GM21381 (cell line): ENCODE data around the gene OPCML.

Experiments
- ATAC-seq: cut with Tn5 transposase; IDR thresholded peaks from one replicate; pipeline ENCODE4 v1.9.1; 2021; ENCODE audit warnings: mild to moderate bottlenecking, moderate library complexity; ENCODE audit not compliant: unreplicated experiment

OPCML gene

DNA sequence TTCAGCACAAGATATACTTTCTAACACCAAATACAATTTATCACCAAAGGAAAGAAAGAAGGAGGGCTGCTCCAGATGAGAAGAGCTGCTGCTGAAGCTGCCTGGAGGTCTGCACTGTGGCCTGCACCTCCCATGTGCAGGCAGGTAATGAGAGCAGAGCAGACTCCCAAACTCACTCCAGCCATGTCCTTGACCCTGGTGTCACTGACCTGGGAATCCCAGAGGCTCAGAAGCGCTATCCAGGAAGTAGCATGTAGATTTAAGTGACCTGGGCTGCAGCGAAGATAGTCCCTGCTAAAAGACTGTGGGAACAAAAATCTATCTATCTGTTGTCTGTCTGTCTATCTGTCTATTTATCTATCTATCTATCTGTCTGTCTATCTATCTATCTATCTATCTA lies 816.3 kb downstream of the OPCML start:
- no peak for ATAC-seq

DNA sequence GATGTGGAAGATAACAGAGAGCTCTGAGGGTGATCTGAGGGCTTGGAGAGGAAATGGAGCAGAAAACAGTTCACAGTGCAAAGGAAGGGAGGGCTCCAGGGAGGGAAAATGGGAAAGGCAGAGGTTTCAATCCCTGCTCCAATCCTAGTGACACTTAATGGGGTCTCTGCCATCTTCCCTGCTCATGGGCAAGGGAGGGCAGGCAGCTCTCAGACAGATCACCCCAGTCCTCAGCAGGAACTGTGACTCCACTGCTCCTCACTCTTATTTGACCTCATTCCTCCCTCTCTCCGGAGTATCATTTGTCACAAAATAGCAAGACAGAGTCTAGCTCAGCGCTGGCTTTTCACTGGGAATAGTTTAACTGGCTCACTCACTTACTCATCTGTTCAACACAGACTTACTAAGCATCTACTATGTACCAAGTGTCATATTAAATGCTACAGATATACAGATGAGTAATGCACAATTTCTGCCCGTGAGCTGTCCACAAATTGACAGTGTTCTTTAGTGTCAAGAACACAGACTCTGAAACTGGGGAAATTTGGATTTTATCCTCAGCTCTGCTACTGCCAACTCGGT lies 817.4 kb downstream of the OPCML start:
- ATAC-seq, result no peak

DNA sequence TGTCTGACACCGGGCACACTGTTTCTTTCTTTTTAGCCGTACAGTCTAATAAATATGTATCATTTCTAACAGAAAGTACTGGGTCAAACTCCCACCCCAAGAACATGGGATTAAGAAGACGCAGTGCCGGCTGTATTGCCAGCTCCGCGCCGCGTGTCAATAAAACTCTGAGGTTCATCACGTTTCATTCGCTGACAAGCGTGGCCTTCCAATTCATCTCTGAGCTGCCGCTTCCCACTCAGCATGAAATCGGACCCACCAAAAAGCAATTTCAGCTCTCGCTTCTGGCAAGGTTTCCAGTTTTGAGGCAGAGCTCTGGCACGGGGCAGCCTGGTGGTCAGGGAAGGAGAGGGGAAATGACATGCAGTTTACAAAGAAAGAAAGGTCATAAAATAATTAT lies 819.8 kb downstream of the OPCML start:
- no peak for ATAC-seq

DNA sequence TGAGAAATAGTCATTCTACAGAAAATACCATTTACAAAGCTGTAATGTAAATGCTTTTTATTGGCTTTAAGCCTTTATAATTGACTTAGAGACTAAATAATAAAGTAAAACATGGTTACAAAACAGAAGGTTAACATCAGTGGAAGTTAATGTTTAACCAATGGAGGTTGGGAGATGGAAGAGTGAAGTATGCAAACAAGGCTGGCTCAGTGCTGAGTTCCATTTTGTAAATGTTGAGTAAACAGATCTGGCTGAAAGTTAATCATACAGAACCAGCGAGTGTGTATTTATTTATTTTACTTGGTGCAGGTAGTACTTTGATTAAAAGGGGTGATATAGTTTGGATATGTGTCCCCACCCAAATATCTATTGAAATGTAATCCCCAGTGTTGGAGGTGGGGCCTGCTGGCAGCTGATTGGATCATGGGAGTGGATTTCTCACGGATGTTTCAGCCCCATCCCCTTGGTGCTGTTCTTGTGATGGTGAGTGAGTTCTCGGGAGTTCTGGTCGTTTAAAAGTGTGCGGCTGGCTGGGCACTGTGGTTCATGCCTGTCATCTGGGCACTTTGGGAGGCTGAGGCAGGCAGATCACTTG lies 827.4 kb downstream of the OPCML start:
- ATAC-seq, result no peak

DNA sequence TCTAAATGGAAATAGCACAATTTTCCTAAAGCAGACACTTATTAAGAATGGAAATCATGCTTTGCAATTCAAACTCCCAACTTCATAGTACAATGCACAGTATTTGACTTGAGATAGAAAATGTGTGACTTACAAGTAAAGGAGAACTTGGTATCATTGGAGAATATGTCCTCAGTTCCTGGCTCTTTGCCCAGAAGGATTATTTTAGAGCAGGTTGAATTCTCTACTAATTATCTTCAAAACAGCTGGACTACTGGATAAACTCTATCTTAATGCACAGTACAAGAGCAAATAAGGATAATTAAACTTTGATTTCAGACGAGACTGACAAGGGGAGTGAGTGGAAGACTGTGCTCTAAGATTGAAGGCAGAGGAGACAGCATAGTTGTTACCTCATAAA lies 839.4 kb downstream of the OPCML start:
- ATAC-seq, result no peak

DNA sequence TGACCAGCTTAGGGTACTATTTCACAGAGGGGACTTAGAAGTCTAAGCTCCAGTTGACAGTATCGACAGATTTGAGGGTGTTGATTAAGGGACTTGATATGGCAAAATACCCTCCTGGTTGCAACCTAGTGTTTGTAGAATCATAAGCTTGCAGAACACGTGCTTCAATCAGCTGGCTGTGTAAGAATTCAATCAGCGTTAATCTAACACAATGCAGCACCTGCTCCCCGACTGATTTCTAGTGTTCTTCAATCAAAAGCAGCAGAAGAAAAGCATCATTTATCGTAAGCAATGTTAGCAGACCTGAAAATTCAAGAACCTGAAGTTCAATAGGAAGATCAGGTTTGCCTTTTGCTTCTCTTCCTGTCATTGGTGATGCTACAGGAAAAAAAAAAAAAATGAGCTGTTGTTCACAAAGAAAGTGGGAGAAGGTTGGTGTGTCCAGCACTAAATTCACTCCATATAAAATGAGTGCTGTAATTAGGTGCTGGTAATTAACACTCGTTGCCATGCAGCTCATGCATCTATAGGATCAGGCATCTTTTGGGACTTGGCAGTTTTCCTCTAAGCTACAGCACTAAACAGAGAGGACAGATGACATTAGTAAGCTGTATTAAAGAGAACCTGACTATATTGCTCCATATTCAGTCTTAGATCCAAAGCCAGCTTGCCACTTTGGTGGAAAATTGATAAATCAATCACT lies 840.3 kb downstream of the OPCML start:
- no peak for ATAC-seq

DNA sequence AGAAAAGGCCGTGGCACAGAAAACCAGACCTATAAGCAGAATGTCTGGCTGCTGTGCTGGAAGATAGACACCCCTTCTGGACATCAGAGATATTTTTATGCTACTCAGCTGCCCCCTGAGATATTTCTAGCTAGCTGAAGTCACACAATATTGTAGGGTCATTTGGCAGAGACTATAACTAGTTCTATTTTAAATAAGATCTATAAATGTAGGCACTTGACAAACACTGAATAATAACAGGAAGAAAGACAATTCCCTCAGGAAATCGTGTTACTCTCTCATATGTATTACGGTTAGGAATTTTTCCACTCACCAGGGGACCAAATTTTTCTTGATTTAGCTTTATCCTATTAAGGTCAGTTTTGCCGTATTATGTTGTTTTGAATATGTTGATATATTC lies 845.4 kb downstream of the OPCML start:
- no peak for ATAC-seq

DNA sequence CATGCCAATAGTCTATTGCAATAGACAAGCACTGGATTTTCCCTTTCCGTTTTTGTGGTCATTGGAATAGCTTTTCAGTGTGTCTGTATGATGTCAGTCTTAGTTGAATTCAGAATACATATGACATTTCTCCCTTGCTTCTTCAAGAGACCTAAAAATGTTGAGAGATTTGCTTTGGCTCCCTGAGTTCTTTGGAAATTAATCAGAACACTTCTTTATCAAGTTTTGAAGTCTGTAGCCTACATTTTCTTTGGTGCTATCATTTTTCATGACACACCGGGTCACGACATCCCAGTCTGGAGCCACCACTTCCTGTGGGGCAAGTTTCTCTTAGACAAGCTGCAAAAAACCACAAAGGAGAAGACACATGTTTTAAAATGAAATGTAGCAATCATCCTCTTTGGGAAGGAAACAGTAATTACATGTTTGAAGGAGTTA lies 847.1 kb downstream of the OPCML start:
- no peak for ATAC-seq

DNA sequence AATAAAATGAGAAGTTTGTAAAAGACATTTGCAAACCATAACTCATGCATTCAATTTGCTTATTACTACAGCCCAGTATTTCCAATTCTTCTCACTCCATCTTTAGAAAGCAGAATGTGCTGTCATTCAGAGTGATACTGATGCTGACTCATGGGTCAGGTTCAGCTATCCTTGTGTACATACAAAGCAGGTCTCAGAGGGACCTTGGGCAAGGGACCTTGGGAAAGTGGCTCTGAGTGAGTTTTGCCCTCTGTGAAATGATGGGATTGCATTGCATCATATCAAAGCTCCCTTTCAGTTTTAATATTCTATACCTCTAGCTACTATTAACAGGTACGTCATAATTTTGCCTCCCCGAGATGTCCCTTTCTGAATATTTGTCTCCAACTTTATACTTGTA lies 848.7 kb downstream of the OPCML start:
- ATAC-seq, result no peak

DNA sequence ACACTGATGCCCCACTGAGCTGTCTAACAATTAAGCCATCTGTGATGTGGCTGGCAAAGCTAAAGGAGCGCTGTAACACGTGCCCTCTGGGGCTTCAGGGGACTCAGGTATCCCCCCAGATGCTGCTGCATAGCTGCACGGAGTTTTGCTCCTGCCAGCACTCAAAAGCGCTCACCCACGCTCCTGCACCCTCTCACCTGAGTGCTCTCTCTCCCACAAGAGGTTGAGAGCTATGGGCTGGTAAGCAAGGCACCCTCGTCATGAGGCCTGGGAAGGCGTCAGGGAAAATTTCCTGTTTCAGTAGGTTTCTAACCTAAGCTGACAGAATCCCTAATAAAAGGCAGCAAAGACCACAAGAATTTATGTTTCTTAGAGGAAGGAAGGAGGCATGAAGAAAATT lies 850.3 kb downstream of the OPCML start:
- no peak for ATAC-seq

DNA sequence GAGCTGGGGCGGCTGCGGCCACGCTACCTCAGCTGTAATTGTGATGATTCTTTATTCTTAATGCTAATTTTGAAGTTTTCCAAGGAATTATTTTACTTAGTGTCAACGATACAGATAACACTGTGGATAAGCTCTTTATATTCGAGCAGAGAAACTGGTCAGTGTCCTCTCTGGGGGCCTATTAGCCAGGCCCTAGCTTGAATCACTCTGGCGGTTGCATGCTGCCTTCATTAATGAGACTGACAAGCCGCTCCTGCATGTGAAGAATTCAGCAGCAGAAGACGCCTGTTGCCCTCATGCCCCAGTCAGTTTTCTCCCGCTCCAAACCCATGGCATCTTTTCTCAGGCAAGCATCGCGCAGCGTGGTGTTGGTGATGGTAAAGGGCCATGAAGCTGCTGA lies 851.7 kb downstream of the OPCML start:
- no peak for ATAC-seq

DNA sequence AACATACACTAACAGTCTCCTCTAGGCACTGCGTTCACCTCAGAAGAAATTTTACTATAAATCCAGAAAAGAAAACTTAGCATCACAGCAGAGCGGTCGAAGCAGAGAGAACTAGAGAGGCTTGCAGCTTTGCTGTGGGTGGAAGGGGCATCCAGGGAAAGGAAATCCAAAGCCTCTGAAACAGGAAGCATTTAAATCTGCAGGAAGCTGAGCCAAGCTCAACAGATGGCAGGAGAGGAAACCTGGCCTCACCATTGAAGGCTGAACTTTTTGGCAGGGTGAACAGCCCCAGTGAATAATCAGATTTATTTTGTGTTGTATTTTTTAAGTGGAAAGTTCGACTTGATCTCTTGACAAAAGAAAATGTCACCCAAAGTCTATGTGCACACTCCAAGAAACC lies 858.1 kb downstream of the OPCML start:
- no peak for ATAC-seq

DNA sequence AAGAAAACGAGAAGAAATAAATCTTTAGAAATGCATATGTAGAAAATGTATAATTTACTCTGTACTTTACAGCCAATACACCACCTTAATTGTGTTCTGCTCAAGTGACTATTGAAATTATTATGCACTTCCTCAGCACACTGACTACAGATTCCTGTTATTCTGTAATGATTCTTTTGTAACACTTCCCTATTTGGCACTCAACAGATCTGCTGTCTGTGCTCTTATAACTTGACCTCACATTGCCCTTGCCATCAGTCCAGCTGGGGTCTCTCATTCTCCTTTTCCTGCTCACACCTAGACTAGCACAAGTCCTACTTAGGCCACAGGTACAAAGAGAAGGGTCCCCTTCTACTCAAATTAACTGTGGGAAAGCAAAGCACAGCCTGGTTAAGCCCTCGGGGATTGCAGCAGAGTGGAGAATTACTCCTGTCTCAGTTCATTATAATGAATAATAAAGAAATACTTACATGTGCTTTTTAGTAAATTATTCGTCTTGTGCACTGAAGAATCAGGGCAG lies 860.4 kb downstream of the OPCML start:
- ATAC-seq, result no peak

DNA sequence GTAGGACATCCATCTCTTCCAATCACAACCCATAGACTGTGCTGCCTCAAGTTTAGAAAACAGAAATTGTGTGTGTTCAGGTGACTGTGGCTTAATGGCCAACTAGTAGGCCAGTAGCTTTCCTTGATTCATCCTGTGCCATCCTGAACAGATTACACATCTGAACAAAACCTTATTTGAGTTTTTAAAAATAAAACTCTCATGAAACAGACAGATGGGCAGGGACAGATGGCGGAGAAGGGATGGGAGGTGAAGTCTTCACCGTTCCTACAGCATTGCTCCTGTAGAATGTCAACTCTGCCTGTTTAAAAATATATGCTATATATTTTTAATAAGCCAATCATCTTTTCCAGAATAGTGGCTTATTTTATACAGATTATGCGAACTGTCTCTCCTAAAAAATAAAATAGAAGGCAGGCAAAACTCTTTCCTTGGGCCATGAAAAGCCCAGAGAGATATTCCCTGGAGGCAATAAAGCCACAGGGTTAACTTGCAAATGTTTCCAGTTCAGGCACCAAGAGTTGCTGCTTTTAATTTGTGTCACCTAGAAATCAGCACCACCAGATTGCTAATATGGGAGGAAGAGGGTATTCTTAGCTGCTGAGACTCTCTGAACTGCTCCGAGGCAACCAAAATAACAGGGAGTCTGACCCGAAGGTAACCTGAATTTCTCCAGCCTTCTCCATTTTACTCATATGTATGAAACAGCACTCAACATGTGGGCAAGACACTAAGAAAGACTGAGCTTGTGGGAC lies 861.2 kb downstream of the OPCML start:
- ATAC-seq, result no peak

DNA sequence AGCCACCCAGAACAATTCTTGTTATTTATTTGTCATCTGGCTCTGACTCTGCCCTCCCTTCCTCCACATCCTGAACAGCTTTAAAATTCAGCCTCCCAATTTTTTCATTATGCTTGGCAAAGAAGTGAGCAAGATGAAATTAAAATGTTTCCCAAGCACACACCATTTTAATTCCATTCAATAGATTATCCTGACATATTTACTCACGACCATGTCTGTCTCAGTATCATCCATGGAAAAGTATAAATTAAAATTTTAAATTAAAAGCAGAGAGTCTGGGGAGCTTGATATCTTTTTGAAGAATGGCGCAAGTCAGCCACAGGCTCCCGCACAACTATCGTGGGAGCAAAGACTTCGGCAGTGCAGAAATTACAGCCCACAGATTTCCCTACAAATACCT lies 862.4 kb downstream of the OPCML start:
- ATAC-seq, result no peak

DNA sequence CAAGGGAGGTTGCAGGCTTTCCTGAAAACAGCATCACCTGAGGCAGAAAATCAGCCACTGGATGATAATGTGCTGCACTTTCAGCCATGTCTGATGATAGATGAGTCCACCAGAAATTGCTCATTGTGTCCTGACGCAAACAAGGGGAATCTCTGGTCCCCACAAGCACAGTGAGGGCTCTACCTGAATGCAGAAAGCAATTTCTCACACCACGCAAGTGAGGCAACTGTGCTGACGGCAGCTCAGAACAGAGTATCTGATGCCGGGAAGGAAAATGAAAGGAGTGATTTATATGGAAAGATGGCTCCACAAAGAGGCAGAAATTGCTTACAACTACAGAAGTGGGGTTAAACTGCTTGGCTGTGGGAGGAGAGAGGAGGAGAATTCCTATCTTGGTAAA lies 867.1 kb downstream of the OPCML start:
- ATAC-seq, result no peak

DNA sequence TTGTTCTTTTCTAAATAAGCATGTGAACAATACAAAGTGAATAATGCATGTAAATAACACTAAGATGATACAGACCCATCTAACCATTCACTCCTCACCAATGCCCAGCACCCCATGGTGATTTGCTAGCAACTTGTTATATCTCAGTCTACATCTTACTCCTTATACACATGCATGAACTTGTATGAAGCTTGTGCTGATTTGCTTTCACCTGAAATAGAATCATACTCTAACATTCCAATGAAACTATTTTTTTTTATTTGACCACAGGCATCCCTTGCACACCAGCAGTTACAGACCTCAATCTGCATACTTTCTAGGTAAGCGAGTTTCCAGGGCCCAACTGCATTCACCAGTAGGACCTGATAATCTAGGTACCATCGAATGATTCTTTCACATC lies 873.6 kb downstream of the OPCML start:
- no peak for ATAC-seq

DNA sequence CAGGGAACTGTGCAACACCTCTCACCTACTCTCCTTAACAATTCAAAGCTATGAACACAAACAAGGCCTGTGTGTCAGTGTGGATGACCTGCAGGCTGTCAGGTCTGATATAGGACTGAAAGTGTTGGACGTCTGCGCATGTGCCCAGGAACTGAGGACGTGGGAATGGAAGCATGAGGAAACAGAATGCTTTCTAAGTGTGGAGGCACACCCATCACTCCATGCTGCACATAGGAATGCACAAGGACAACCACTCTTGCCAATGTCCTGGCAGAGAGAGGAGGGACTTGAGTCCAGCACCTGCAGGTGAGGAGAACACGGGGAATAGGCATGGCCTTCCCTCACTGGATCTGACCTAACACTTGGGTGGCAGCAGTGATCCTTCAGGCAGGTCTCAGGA lies 874.3 kb downstream of the OPCML start:
- no peak for ATAC-seq

DNA sequence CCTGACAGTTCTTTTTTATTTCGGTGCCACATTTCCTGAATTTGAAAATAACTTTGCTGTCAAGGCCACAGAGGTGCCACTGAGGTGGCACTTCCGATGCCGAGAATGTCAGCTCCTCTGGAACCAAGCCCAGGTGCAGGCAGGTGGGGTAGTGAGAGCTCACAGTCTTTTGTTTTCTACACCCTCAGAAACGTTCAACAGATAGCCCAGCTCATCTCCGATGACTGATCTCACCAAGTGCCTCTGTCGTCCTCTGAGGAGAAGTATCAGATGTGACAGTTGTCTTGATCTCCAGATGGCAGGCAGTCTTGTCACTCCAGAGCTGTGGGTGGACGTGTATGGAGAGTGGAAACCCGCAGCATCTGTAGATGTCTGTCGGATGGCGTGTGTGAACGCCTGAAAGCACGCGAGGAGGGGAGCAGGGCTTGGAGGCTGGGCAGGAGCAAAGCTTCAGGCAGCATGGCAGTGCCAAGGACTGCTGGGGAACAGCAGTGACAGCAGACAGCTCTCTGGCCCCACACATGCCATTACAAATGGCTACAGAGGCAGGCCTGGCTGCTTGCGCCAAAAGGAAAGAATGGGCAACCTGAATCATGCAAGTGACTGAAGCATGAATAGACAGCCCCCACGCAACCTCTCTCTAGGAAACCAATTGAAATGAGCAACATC lies 877.0 kb downstream of the OPCML start:
- no peak for ATAC-seq

DNA sequence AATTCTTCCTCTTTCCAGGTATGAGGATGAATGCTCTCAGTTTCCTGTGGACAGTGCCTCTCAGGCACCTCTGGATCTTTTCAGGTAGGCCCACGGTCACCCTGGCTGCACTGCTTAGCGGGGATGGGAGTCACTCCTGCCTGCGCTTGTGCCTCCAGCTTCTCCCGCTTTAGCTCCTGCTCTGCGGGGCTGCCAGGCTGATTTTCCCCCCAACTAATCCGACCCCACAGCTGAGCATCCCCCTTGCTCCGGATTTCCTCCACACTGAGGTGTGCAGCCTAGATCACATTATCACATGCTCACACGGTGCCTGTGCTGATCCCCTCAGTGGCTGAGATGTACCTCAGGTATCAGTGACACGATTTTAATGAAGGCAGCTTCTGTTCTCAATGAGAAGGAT lies 879.1 kb downstream of the OPCML start:
- no peak for ATAC-seq
